ENCODE measurements around the gene TLE5.
"Not testable (repeated sequence)": the region's sequence is repeated elsewhere in the genome, so short reads cannot be mapped to it uniquely, and the experiment has no call there.

Gene TLE5

GRCh38 chr19:3041761-3042620 lies 20.3 kb downstream of the TLE5 start:
- no peak for DNase-seq

DNA sequence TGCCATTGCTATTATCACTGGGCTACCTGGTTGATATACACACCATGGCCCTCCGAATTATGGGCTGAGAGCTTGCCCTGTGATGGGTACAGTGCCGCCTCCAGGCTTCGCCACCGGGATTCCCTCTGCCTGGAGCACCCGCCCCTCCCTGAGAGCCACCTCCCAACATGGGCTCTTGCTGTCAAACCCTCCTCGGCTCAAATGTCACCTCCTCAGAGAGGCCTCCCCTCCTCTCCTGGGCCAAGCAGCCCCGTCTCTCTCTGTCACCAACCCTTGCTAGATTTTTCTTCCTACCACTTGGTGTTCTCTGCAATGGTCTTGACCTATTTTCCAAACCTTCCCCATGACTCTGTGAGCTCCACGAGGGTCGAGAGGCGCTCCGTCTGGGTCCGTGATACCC lies 21.0 kb downstream of the TLE5 start:
- no peak for DNase-seq

DNA sequence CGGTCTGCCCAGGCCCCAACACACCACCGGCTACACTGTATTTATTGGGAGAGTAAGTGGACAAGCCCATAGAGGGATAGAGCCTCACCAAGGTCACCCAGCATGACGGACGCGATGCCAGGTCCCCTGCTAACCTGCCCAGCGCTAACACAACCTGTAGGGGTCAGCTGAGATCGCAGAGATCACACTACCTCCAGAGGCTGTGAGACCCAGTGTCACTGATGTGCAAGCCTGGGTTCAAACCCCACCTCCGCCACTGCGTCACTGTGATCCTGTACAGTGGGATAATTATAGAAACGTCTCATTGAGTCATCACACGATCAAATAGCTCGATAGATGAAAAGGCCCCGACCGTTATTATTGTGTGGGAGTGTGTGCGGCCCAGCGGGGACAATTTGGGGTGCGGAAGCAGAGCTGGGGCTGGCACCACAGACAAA lies 22.6 kb downstream of the TLE5 start:
- DNase-seq, result no peak

GRCh38 chr19:3039125-3039524 lies 23.2 kb downstream of the TLE5 start:
- DNase-seq, result no peak

- no peak for DNase-seq
Measured at GRCh38 chr19:3038214-3038613, 24.1 kb downstream of the TLE5 start.

DNA sequence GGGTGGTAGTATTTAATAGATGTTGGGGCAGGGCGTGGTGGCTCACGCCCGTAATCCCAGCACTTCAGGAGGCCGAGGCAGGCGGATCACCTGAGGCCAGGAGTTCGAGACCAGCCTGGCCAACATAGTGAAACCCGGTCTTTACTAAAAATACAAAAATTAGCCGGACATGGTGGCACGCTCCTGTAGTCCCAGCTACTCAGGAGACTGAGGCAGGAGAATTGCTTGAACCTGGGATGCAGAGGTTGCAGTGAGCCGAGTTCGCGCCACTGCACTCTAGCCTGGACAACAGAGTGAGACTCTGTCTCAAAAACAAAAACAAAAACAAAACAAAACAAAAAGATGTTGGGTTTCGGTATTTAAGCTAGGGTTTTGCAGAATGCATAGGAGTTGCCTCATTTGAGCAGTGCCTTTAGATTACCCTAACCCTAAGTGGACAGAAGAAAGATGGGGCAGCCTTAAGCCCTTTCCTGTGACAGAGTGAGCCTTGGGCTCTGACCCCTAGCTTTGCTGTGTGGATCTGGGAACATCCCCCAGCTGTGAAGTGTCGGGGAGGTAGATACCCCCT lies 25.2 kb downstream of the TLE5 start:
- not testable (repeated sequence) for DNase-seq

- DNase-seq, result peak; percentile 96
Measured at GRCh38 chr19:3036119-3036976, 25.9 kb downstream of the TLE5 start.

DNA sequence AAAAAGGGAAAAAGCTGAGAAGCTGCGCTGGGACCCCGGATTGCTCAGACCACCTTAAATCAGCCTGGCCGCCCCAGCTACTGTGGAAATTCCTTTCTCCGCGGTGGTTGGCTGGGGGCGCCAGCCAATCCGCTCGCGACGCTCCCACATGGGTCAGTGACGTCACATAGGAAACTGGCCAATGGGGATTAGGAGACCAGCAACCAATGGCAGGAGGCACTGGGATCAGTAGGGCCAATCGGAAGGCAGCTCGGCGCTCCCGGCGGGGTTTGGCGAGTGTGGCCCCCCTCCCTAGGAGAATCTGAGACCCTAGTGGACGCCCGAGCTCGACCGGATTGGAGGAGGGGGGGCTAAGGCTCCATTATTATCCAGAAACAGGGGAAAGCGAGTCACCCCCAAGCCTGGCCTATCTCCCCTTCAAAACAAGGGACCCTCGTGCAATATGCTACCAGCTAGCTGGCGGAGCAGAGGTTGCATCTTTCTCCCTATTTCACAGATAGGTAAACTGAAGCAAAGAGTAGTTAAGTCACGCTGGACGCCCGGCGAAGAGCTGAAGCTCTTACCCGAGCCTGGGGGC lies 26.7 kb downstream of the TLE5 start:
- DNase-seq, result peak; percentile 99

- DNase-seq, result no peak
Measured at GRCh38 chr19:3034656-3035541, 27.4 kb downstream of the TLE5 start.

DNA sequence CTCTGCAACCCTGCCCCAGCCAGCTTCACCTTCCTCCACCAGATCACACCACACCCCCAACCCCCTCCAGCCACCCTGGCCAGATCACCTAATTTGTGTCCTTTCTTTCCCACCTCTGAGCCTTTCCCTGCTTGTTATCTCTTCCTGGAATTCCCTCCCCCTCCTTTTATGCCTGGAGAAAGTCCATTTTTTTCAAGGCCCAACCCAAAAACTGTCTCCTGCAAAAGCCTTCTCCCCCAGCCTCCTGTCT lies 28.0 kb downstream of the TLE5 start:
- no peak for DNase-seq

DNA sequence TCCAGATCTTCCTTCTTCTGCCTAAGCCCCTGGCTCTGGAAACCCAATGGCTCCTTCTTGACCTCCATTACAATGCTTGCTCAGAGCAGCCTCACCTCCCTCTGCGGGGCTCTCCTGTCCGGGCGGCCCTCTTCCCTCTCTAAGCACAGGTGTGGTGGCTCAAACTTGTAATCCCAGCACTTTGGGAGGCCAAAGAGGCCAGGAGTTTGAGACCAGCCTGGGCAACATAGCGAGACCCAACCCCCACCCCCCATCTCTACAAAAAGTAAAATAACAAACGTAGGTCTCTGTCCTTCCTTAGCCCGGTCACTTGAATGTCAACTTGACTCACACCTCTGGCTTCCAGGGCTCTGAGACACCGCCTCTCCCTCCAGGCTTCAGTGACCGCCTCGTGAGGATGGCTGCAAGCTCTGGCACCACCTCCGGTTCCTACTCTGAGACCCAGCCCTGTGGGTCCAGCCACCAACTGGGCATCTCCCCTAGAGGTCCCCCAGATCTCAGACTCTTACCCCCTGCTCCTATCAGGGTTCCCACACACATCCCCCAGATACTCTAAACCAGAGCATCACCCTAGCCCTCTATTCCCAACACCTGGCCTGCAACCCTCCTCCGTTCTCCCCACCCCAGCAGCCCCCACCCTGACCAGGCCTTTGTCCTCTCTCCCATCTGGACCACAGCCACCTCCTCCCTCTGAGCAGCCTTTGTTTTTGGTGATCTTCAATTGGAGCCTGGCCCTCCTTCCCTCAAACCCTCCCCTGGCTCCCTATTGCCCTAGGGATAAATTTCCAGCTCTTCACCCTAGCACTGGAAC lies 28.5 kb downstream of the TLE5 start:
- DNase-seq, result peak; percentile 21

GRCh38 chr19:3031607-3031867 lies 30.8 kb downstream of the TLE5 start:
- no peak for DNase-seq

GRCh38 chr19:3029065-3029923 lies 33.0 kb downstream of the TLE5 start, which contains the start of gene TLE2:
Gene TLE2 (minus strand): TSS chr19:3029280. CDS start chr19:3028904, 376 bp downstream.
- DNase-seq, result peak; percentile 46

DNA sequence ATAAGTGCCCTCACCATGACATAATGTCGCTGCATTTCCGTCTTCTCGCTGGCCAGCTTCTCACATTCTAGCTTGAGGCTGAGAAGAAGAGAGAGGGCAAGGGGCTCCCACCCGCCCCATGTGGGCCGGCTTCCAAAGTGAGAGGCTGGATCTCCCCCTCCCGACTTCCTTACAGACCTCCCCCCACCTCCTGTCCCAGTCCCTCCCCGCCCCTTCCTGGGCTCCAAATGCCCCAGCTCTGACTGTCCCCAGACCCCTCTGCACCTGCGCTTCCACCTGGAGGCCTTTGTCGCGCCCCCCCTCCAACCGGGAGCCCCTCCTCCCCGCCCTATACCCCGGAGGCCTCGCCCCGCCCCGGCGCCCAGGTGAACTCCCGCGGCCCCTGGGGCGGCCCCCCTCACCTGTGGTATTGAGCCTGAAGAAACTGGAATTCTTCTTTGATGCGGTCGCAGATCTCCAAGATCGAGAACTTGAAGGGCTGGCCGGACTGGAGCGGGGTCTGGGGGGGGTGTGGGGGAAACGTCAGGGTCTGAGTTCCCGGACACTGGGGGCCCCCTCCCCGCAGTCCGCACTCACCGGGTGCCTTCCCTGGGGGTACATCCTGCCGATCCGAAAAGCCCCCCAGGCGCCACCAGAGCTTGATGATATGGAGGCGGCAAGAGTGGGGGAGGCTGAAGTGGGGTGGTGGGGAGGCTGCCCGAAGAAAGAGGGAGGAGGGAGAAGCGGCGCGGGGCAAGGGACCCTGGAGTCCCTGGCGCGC lies 33.8 kb downstream of the TLE5 start:
- DNase-seq, result no peak

- DNase-seq, result no peak
Measured at GRCh38 chr19:3027981-3028304, 34.4 kb downstream of the TLE5 start.

GRCh38 chr19:3027292-3027691 lies 35.0 kb downstream of the TLE5 start:
- DNase-seq, result no peak

DNA sequence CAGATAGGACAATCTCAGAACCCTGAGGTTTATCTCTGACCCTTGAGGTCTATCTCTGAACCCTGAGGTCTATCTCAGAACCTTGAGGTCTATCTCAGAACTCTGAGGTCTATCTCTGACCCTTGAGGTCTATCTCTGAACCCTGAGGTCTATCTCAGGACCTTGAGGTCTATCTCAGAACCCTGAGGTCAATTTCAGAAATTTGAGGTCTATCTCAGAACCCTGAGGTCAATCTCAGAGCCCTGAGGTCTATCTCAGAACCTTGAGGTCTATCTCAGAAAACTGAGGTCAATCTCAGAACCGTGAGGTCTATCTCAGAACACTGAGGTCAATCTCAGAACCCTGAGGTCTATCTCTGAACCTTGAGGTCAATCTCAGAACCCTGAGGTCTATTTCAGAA lies 35.5 kb downstream of the TLE5 start:
- DNase-seq, result no peak

DNA sequence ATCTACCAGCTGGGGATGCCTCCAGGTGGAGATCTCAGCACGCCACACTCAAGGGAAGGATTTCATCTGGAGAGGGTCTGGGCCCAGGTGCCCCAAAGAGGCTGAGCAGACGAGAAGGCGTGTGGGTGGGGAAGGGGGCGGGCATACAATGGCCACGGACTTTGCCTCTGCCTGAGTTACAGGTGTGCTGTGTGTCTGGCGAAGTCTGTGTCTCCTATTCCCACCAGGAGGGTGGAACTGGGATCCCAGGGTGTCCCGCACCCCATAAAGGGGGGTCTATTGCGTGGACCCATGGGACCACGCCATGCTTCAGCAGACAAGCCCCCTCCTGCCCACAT lies 36.8 kb downstream of the TLE5 start:
- DNase-seq, result no peak

- no peak for DNase-seq
Measured at GRCh38 chr19:3024870-3025548, 37.3 kb downstream of the TLE5 start.

DNA sequence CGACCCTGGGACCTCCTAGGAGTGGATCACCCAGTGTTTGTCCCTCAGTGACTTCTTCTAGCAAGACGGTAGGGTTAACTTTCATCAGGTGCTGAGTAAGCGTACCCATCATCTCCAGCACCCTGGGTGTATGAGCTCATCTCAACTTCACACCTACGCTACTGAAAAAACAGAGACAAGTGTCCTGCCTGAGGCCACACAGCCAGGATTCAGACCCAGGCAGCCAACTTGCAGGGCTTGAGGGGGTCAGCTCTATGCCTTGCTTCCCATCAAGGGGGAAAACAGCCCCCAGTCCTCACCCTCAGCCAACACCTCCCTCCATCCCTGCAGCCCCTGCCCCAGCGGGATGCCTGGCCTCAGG lies 37.8 kb downstream of the TLE5 start:
- no peak for DNase-seq

Measured in NCI-H1092 treated with DMSO at 0.1 percent for 48 hours (cell line).